Measurements from ENCODE around the gene GRIPAP1. TPM values are rescaled to one million over a fixed set of nuclear protein-coding genes. Genes with fewer than 3 reads are reported as not detected.
A peak's percentile ranks its signal among the peaks of the same experiment; 100 is the strongest.

GRIPAP1 gene, protein sequence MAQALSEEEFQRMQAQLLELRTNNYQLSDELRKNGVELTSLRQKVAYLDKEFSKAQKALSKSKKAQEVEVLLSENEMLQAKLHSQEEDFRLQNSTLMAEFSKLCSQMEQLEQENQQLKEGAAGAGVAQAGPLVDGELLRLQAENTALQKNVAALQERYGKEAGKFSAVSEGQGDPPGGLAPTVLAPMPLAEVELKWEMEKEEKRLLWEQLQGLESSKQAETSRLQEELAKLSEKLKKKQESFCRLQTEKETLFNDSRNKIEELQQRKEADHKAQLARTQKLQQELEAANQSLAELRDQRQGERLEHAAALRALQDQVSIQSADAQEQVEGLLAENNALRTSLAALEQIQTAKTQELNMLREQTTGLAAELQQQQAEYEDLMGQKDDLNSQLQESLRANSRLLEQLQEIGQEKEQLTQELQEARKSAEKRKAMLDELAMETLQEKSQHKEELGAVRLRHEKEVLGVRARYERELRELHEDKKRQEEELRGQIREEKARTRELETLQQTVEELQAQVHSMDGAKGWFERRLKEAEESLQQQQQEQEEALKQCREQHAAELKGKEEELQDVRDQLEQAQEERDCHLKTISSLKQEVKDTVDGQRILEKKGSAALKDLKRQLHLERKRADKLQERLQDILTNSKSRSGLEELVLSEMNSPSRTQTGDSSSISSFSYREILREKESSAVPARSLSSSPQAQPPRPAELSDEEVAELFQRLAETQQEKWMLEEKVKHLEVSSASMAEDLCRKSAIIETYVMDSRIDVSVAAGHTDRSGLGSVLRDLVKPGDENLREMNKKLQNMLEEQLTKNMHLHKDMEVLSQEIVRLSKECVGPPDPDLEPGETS
- total RNA-seq: 10 to 100 TPM; 24.7 to 36.4 (median 33.7) TPM

DNA sequence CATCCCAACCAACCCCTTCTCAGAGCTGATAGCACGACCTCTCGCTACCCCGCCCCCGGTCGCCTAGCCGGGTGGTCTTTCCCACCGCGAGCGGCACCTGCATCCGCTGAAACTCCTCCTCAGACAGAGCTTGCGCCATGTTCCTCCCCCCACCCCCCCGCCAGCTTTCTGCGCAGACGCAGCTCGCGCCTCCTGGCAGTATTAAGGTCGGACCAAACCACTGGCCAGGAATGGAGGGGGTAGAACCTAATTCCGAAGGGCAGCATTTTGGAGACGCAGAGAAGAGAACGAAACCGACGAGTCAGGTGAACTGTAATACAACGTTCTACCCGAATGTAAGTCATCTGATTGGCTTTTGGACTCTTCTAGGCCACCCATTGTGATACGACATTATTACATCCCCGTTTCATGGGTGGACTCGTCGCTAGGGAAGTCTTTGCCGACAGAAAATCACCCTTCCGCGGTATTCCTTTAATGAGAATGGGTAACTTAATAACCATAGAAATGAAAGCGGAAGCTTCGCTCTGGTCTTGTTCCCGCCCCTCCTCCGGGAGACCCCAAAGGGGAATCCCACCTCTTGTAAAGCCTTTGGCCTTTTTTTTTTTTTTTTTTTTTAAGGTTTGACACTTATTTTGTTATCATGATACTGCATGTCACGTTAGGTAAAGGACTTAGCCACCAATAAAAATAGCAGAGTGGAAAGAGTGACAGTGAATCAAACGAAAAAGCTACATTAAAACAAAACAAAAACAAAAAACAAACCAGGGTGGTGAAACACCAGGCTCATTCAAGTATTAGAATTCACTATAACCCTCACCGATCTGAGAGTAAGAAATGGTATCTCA lies at the start of gene GRIPAP1:
TSS of gene GRIPAP1 (minus strand) at position 174 of the 845 bp plus-strand sequence. CDS start at position 139, 35 bp downstream.
- Histone ChIP-seq H3K9me3 (no peaks in the 10 kb centered on the region), H3K36me3 (peaks cover 0 to 20% (median 14%) of the 10 kb centered on the region in 4 donors), H3K27ac (replicated peaks in 1 of 4) (peak within 1 kb of the TSS; percentile 74 to 82 (median 80)), H3K4me3 (peak within 1 kb of the TSS; percentile 62 to 73 (median 66)), H3K4me1 (peaks cover 7 to 17% (median 11%) of the 10 kb centered on the region in 4 donors), H3K27me3 (no peaks in the 10 kb centered on the region)
- TF ChIP-seq, protein P1, sequence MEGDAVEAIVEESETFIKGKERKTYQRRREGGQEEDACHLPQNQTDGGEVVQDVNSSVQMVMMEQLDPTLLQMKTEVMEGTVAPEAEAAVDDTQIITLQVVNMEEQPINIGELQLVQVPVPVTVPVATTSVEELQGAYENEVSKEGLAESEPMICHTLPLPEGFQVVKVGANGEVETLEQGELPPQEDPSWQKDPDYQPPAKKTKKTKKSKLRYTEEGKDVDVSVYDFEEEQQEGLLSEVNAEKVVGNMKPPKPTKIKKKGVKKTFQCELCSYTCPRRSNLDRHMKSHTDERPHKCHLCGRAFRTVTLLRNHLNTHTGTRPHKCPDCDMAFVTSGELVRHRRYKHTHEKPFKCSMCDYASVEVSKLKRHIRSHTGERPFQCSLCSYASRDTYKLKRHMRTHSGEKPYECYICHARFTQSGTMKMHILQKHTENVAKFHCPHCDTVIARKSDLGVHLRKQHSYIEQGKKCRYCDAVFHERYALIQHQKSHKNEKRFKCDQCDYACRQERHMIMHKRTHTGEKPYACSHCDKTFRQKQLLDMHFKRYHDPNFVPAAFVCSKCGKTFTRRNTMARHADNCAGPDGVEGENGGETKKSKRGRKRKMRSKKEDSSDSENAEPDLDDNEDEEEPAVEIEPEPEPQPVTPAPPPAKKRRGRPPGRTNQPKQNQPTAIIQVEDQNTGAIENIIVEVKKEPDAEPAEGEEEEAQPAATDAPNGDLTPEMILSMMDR (IDR thresholded peaks at IDR 0.05): no peak
- no peak for TF ChIP-seq POLR2A (IDR thresholded peaks at IDR 0.05; ENCODE audit: low read depth)
- peak; percentile 60 to 85 for TF ChIP-seq POLR2AphosphoS5 (IDR thresholded peaks at IDR 0.05)
- TF ChIP-seq EP300 (IDR thresholded peaks at IDR 0.05): no peak
- WGBS: 32% methylated on average over 38 of the region's 38 CpGs
- DNase-seq (ENCODE audit: extremely low spot score): peak; percentile 92
- intact Hi-C loops (cut with DNase I): no loop called here

DNA sequence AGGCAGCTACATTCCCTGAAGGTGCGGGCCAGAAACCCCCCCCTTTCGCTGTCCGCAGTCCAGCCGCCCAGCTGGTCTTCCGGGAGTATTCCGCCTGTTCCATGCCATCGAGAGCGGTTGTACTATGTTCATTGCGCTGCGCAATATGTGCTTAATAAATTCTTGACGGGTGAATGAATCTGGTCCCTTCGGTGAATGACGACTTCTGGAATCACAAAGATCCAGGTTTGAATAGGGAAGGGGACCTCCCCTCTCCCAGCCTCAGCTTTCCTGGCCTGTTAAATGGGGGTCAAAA lies 41.9 kb upstream of the GRIPAP1 start:
- DNase-seq (ENCODE audit: extremely low spot score): no peak
- Histone ChIP-seq H3K9me3 (no peaks in the 10 kb centered on the region), H3K27ac (replicated peaks in 1 of 4) (peak overlapping the region; percentile 69 to 80 (median 78)), H3K36me3 (peaks cover 3 to 7% (median 5%) of the 10 kb centered on the region in 4 donors), H3K27me3 (no peaks in the 10 kb centered on the region), H3K4me3 (peak overlapping the region; percentile 9 to 24 (median 16)), H3K4me1 (peaks cover 13 to 30% (median 24%) of the 10 kb centered on the region in 4 donors)
- WGBS: 36% methylated on average over 13 of the region's 13 CpGs
- peak in 1 of 2 donors; percentile 3 for TF ChIP-seq POLR2AphosphoS5 (IDR thresholded peaks at IDR 0.05)
- TF ChIP-seq, protein P1 (IDR thresholded peaks at IDR 0.05): no peak
- no peak for TF ChIP-seq EP300 (IDR thresholded peaks at IDR 0.05)
- no peak for TF ChIP-seq POLR2A (IDR thresholded peaks at IDR 0.05; ENCODE audit: low read depth)
- intact Hi-C loops (cut with DNase I): no loop called here

DNA sequence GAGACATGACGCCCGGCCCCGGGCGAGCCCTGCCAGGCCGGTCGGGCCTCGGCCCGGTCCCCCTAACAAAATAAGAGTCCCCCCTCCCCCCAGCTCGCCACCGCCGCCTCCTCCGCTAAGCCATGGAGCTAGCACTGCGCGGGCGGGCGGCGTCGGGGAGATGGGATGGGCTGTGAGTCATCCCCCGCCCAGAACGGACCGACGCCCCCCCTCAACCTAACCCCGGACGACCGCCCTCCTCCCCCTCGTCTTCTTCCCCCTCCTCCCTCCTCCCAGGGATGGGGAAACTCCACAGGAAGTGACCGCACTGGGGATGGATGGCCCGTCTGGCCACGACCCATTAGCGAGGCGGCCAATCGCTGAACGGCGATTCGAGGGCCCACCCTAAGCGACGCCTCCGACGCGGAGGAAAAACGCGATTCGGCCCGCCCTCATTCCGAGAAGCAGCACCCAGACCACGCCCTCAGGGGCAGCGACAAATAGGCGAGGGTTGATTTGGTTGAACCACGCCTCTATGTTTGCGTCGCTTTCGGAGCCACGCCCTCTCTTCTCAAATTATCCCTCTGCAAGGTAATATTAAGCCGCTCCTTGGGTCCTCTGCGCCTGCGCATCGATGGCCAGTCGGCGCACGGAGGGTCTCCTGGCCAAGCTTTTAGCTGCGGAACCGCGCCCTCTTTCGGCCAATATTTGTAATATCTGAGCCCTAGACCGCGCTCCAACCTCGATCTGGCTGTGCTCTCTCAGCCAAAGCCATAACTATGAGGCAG lies 41.3 kb upstream of the GRIPAP1 start, which contains the start of gene TFE3:
TSS of gene TFE3 (minus strand) at position 138 of the 767 bp plus-strand sequence. CDS start at position 7, 131 bp downstream.
- peak within 1 kb of the TSS; percentile 94 to 99 (median 98) for H3K27ac ChIP-seq (replicated peaks in 1 of 4)
- WGBS: 31% methylated on average over 44 of the region's 67 CpGs
- H3K27me3 ChIP-seq: no peaks in the 10 kb centered on the region
- peak within 1 kb of the TSS; percentile 63 to 90 (median 84) for H3K4me3 ChIP-seq
- peak; percentile 99 for DNase-seq (ENCODE audit: extremely low spot score)
- peaks cover 13 to 35% (median 28%) of the 10 kb centered on the region in 4 donors for H3K4me1 ChIP-seq
- H3K9me3 ChIP-seq: no peaks in the 10 kb centered on the region
- TF ChIP-seq EP300 (IDR thresholded peaks at IDR 0.05) (no peak), POLR2AphosphoS5 (IDR thresholded peaks at IDR 0.05) (peak; percentile 91 to 95), POLR2A (IDR thresholded peaks at IDR 0.05; ENCODE audit: low read depth) (peak; percentile 71)
- TF ChIP-seq, protein P1 (IDR thresholded peaks at IDR 0.05): peak; percentile 57 to 77 (median 60)
- peaks cover 6 to 12% (median 11%) of the 10 kb centered on the region in 4 donors for H3K36me3 ChIP-seq
- intact Hi-C loops (cut with DNase I): no loop called here
